GM12874 (cell line): ENCODE results near the gene VAMP4.

Source experiments
- TF ChIP-seq, protein P1 (sequence below): IDR thresholded peaks from 2 replicates; pipeline ENCODE4 v1.5.1; 2011; ENCODE audit warnings: low read depth, mild to moderate bottlenecking, control low read depth, low read length, moderate library complexity; ENCODE audit not compliant: insufficient read depth

The VAMP4 gene, protein sequence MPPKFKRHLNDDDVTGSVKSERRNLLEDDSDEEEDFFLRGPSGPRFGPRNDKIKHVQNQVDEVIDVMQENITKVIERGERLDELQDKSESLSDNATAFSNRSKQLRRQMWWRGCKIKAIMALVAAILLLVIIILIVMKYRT

GRCh38 chr1:171741872-171742576 is at the start of gene VAMP4:
TSS of gene VAMP4 (minus strand) at chr1:171742065. CDS start at chr1:171738414, 3,651 bp downstream.
- TF ChIP-seq, protein P1, sequence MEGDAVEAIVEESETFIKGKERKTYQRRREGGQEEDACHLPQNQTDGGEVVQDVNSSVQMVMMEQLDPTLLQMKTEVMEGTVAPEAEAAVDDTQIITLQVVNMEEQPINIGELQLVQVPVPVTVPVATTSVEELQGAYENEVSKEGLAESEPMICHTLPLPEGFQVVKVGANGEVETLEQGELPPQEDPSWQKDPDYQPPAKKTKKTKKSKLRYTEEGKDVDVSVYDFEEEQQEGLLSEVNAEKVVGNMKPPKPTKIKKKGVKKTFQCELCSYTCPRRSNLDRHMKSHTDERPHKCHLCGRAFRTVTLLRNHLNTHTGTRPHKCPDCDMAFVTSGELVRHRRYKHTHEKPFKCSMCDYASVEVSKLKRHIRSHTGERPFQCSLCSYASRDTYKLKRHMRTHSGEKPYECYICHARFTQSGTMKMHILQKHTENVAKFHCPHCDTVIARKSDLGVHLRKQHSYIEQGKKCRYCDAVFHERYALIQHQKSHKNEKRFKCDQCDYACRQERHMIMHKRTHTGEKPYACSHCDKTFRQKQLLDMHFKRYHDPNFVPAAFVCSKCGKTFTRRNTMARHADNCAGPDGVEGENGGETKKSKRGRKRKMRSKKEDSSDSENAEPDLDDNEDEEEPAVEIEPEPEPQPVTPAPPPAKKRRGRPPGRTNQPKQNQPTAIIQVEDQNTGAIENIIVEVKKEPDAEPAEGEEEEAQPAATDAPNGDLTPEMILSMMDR, result no peak

DNA sequence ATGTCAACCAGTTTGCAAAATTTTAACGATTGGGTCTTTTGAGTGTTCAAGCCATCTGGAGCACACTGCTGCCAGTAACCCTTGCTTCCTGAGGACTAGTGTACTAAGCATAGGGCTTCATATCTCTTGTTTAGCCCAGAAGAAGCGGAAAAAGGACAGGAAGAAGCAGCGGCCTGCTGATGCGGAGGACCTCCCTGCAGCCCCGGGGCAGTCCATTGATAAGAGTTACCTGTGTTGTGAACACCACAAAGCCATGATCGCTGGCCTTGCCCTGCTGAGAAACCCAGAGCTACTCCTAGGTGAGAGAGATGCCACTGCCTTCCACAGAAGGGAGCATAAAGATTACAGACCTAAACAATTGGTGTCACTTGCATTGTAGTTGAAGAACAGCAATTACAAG is 48.5 kb upstream of the VAMP4 start:
- TF ChIP-seq, protein P1, result no peak

- TF ChIP-seq, protein P1, result no peak
These were observed 46.8 kb upstream of the VAMP4 start for GRCh38 chr1:171788696-171789095.

DNA sequence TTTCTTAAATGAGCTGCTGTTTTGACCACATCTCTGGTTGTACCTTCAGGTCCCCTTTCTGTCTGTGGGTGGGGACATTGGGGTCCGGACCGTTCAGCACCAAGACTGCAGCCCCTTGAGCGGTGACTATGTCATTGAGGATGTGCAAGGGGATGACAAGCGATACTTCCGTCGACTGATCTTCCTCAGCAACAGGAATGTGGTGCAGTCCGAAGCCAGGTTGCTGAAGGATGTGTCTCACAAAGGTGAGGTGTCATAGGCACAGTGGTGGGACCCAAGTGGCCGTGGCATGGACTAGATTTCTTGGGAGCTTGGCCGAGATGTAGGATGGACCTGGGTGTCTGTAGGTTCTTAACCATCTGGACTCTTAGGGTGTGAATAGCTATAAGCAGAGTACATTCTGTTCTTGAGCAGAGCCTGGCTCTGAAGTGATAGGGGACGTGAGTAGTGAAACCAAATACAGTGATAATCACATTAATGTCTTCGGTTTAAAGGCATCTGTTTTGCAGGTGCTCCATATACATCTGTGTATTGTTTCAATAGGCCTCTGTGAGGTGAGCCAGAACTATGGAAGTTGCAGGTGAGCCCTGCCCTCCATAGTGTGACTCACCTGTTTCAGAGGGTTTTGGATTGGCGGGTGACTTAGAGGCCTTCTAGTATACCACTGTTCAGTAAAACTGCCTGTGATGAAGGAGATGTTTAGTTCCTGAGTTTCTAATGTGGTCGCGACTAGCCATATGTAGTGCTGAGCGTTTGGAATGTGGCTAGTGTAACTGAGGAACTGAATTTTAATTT is 46.0 kb upstream of the VAMP4 start:
- TF ChIP-seq, protein P1, result no peak

- TF ChIP-seq, protein P1, result no peak
These were observed 44.7 kb upstream of the VAMP4 start for GRCh38 chr1:171786534-171786933.

GRCh38 chr1:171785766-171786165 is 43.9 kb upstream of the VAMP4 start:
- TF ChIP-seq, protein P1, result no peak

DNA sequence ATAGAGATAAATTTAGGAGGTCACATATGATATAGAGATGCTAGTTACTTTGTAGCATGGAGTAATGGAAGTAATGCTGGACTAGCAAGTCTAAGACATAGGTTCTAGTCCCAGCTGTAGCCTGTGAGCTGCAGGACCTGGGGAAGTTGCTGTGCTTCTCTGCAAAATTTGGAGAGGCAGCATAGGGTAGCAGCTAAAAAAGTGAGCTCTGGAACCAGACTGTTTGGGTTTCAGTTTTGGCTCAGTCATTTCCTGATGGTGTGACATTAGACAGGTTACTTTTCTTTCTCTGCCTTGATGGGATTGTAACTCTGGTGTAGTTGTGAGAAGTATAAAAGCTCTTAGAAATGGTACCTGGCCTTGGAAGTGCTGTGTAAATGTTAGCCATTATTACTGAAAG is 42.9 kb upstream of the VAMP4 start:
- TF ChIP-seq, protein P1, result no peak
